Keratinocyte (primary cell): ENCODE measurements around the gene ELL. TPM values are rescaled to one million over a fixed set of nuclear protein-coding genes. Genes with fewer than 3 reads are reported as not detected.

Experiments used
- DNase-seq: peaks from one replicate; pipeline ENCODE4 v3.0.0-alpha.2; 2011; ENCODE audit warnings: low read depth, missing footprints, low spot score
- FAIRE-seq: peaks from 2 replicates; lab custom pipeline; 2011; peaks lifted over from hg19 to GRCh38; lab: Jason Lieb, UNC
- H2AFZ ChIP-seq: 2 replicates; pipeline ENCODE4 v1.6.0; 2012; ENCODE audit warnings: low read length, control low read depth, inconsistent platforms; ENCODE audit not compliant: control insufficient read depth
- H3K27ac ChIP-seq: 2 replicates; pipeline ENCODE4 v1.5.1; 2011; ENCODE audit warnings: low read length; ENCODE audit not compliant: control insufficient read depth, insufficient read depth
- H3K27me3 ChIP-seq: 3 replicates; pipeline ENCODE4 v1.6.0; 2011; ENCODE audit warnings: low read length; ENCODE audit not compliant: control insufficient read depth, insufficient read depth; ENCODE audit errors: extremely low read depth
- H3K36me3 ChIP-seq, 2 experiments: 2 replicates in 1 of 2; 3 replicates in 1 of 2; pipeline ENCODE4 v1.5.1; 2011; ENCODE audit warnings: low read length in 2 of 2, mild to moderate bottlenecking in 1 of 2; ENCODE audit not compliant: control insufficient read depth in 2 of 2, insufficient read depth in 2 of 2; ENCODE audit errors: extremely low read depth in 1 of 2
- H3K4me1 ChIP-seq: 3 replicates; pipeline ENCODE4 v1.5.1; 2011; ENCODE audit warnings: low read length; ENCODE audit not compliant: control insufficient read depth, insufficient read depth; ENCODE audit errors: extremely low read depth
- H3K4me2 ChIP-seq: 3 replicates; pipeline ENCODE4 v1.6.0; 2011; ENCODE audit warnings: low read depth, low read length; ENCODE audit not compliant: control insufficient read depth, insufficient read depth; ENCODE audit errors: extremely low read depth
- H3K4me3 ChIP-seq, 3 experiments: fragments of 200-600 bp in 1 of 3; sonication (generic) in 1 of 3; 2 replicates in 2 of 3; 3 replicates in 1 of 3; pipeline ENCODE4 v1.5.1; 2011 to 2016; ENCODE audit warnings: low read length in 3 of 3, mild to moderate bottlenecking in 3 of 3, control low read depth in 2 of 3, inconsistent platforms in 1 of 3, low read depth in 1 of 3, mixed read lengths in 1 of 3, mixed run types in 1 of 3, moderate library complexity in 1 of 3; ENCODE audit not compliant: control insufficient read depth in 2 of 3, insufficient read depth in 2 of 3; ENCODE audit errors: extremely low read depth in 1 of 3
- H3K79me2 ChIP-seq: 2 replicates; pipeline ENCODE4 v1.6.0; 2012; ENCODE audit warnings: low read length; ENCODE audit not compliant: control insufficient read depth, insufficient read depth
- H3K9ac ChIP-seq: 3 replicates; pipeline ENCODE4 v1.6.0; 2011; ENCODE audit warnings: low read length; ENCODE audit not compliant: control insufficient read depth, insufficient read depth; ENCODE audit errors: extremely low read depth
- H3K9me1 ChIP-seq: 3 replicates; pipeline ENCODE4 v1.6.0; 2011; ENCODE audit warnings: low read length; ENCODE audit not compliant: control insufficient read depth, insufficient read depth; ENCODE audit errors: extremely low read depth
- H3K9me3 ChIP-seq: 2 replicates; pipeline ENCODE4 v1.5.1; 2012; ENCODE audit warnings: low read depth, low read length; ENCODE audit not compliant: control insufficient read depth
- H4K20me1 ChIP-seq: 3 replicates; pipeline ENCODE4 v1.6.0; 2011; ENCODE audit warnings: low read length; ENCODE audit not compliant: control insufficient read depth, insufficient read depth; ENCODE audit errors: extremely low read depth
- EZH2 ChIP-seq: IDR thresholded peaks from one replicate; pipeline ENCODE4 v1.6.1; 2012; ENCODE audit warnings: inconsistent platforms, mild to moderate bottlenecking, low read length, moderate library complexity
- dilution Hi-C: fragments of 300-500 bp; cut with MboI; formaldehyde crosslinking; loops from one replicate; pipeline ENCODE4 v1.7.0; 2020; ENCODE audit warnings: low sequenced_read_pairs; ENCODE audit not compliant: extremely low pct_ligation_motif_present
- polyA plus RNA-seq, 5 experiments: library from polyadenylated mRNA; depleted of rRNA in 3 of 5; stranded (reverse) in 3 of 5; stranded (forward) in 1 of 5; unstranded in 1 of 5; fragments of >200 nt; gene quantifications; 1 replicate in 1 of 5; 2 replicates in 3 of 5; 3 replicates in 1 of 5; pipeline versions ENCODE4 v1.2.1 to v1.2.3, GENCODE V29; 2011 to 2012; ENCODE audit warnings: missing spikeins in 2 of 5, low read depth in 1 of 5, low replicate concordance in 1 of 5
- TF ChIP-seq, protein P1 (sequence below), 3 experiments: IDR thresholded peaks in 1 of 3; conservative IDR thresholded peaks in 1 of 3; optimal IDR thresholded peaks in 1 of 3; 2 replicates in 2 of 3; 3 replicates in 1 of 3; pipeline versions ENCODE3 to v1.5.1; 2011; ENCODE audit warnings: low read length in 3 of 3, mild to moderate bottlenecking in 3 of 3, moderate library complexity in 2 of 3, control low read depth in 1 of 3, inconsistent platforms in 1 of 3; ENCODE audit not compliant: insufficient read depth in 2 of 3; ENCODE audit errors: extremely low read depth in 1 of 3

Gene ELL
- polyA plus RNA-seq, 1 donor (not counting 4 experiments of a cell fraction or from before 2014, with no cell fraction given): 4.4 TPM

DNA sequence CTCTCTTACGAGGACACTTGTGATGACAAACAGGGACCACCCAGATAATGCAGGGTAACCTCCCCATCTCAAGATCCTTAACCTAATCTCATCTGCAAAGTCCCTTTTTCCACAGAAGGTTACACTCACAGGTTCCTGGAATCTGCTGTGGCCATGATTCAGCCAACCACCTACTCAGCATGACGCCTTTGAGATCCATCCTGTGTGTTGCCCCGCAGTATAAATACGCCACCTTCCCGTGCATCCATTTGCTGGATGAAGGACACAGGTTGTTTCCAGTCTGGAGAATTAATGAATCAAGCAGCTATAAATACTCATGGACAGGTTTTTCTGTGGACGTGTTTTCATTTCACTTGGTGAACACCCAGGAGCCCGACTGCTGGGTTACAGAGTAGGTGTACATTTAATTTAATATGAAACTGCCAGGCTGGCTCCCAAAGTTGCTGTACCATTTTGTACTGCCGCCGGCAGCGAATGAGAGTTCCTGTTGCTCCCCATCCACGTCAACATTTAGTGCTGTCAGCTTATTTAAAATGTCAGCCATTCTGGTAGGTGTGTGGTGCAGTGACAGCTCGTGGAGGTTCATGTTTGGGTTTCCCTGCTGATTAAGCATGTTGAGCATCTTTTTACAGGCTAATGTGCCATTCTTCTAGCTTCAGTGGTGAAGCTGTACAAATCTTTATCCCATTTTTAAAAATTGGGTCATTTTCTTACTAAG is 40.2 kb downstream of the ELL start:
- Histone ChIP-seq H3K79me2 (peaks cover 93% of the 10 kb centered on the region), H3K27me3 (no peaks in the 10 kb centered on the region), H3K27ac (no peak overlapping the region), H3K4me2 (no peak overlapping the region), H3K9me3 (no peaks in the 10 kb centered on the region), H3K36me3 (peaks cover 3 to 5% of the 10 kb centered on the region in 2 experiments), H3K9ac (no peak overlapping the region), H3K9me1 (peaks cover 6% of the 10 kb centered on the region), H4K20me1 (peaks cover 11% of the 10 kb centered on the region), H3K4me1 (peaks cover 31% of the 10 kb centered on the region), H3K4me3 (no peak overlapping the region), H2AFZ (no peak overlapping the region)
- DNase-seq (no peak), FAIRE-seq (no peak)
- TF ChIP-seq, protein P1, sequence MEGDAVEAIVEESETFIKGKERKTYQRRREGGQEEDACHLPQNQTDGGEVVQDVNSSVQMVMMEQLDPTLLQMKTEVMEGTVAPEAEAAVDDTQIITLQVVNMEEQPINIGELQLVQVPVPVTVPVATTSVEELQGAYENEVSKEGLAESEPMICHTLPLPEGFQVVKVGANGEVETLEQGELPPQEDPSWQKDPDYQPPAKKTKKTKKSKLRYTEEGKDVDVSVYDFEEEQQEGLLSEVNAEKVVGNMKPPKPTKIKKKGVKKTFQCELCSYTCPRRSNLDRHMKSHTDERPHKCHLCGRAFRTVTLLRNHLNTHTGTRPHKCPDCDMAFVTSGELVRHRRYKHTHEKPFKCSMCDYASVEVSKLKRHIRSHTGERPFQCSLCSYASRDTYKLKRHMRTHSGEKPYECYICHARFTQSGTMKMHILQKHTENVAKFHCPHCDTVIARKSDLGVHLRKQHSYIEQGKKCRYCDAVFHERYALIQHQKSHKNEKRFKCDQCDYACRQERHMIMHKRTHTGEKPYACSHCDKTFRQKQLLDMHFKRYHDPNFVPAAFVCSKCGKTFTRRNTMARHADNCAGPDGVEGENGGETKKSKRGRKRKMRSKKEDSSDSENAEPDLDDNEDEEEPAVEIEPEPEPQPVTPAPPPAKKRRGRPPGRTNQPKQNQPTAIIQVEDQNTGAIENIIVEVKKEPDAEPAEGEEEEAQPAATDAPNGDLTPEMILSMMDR (optimal IDR thresholded peaks at IDR 0.05 in 1 of 3, IDR thresholded peaks at IDR 0.05 in 1 of 3, conservative IDR thresholded peaks at IDR 0.05 in 1 of 3; ENCODE audit: extremely low read depth in 1 of 3, insufficient read depth in 2 of 3, low read length in 3 of 3): no peak
- no peak for TF ChIP-seq EZH2
- dilution Hi-C loops: no loop called here

DNA sequence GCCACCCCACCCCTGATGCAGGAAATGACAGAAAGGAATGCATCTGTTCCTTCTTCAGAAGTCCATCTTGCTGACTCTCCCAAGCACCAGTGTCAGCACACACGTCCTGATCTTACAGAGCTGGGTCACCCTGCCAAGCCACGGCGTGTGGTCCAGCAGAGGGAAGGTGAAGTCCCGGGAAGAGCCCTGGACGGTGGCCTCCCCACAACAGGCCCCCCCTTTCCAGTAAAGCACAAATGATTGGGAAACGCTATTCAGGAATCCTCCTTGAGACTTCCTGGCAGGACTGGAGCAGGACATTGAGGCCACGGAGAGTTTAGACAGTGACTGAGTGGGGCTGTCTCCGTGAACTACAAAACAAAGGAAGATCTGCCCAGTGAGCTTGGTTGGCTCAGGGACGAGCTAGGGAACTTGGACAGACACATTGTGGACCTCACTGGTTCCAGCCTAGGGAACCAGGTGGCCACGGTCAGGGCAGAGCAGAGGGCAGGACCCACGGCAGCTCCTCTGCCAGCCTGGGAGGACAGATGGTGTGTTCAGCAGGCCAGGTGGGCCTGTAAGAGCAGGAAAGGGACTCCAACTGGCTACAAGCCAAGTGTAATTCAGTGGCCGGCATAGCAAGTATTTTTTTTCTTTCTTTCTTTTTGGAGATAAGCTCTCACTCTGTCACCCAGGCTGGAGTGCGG is 41.7 kb downstream of the ELL start:
- no peak overlapping the region for H3K9ac ChIP-seq
- H4K20me1 ChIP-seq: peaks cover 4% of the 10 kb centered on the region
- FAIRE-seq: no peak
- H3K36me3 ChIP-seq: peaks cover 3 to 5% of the 10 kb centered on the region in 2 experiments
- H3K4me1 ChIP-seq: peaks cover 27% of the 10 kb centered on the region
- no peak overlapping the region for H3K4me3 ChIP-seq
- no peak overlapping the region for H2AFZ ChIP-seq
- peaks cover 92% of the 10 kb centered on the region for H3K79me2 ChIP-seq
- DNase-seq: no peak
- dilution Hi-C loops: no loop called here
- peaks cover 3% of the 10 kb centered on the region for H3K9me1 ChIP-seq
- no peak overlapping the region for H3K4me2 ChIP-seq
- no peaks in the 10 kb centered on the region for H3K27me3 ChIP-seq
- TF ChIP-seq, protein P1 (optimal IDR thresholded peaks at IDR 0.05 in 1 of 3, IDR thresholded peaks at IDR 0.05 in 1 of 3, conservative IDR thresholded peaks at IDR 0.05 in 1 of 3; ENCODE audit: extremely low read depth in 1 of 3, insufficient read depth in 2 of 3, low read length in 3 of 3): no peak
- TF ChIP-seq EZH2: no peak
- H3K9me3 ChIP-seq: no peaks in the 10 kb centered on the region
- no peak overlapping the region for H3K27ac ChIP-seq
